Erythroblast (primary cell): ENCODE measurements around the gene NSL1.

ENCODE experiments used
- GATA1 ChIP-seq: IDR thresholded peaks from 2 replicates; pipeline ENCODE4 v1.6.1; 2011; ENCODE audit warnings: low read depth, mild to moderate bottlenecking, control low read depth, low read length, moderate library complexity
- POLR2A ChIP-seq: IDR thresholded peaks from 2 replicates; pipeline ENCODE4 v1.6.1; 2011; ENCODE audit warnings: mild to moderate bottlenecking, low read length

GRCh38 chr1:212680680-212681389 is 110.7 kb downstream of the NSL1 start:
- TF ChIP-seq POLR2A (no peak), GATA1 (no peak)
